Measurements from ENCODE around the gene GKAP1.
"Not testable (repeated sequence)": the region's sequence is repeated elsewhere in the genome, so short reads cannot be mapped to it uniquely, and the experiment has no call there.

GKAP1 gene

GRCh38 chr9:83728591-83729368, 88.8 kb downstream of the GKAP1 start:
- ATAC-seq, DNase-seq: not testable (repeated sequence)

GRCh38 chr9:83724436-83724835, 93.1 kb downstream of the GKAP1 start:
- ATAC-seq (no peak), DNase-seq (no peak)

- DNase-seq (no peak), ATAC-seq (no peak)
These were observed 94.7 kb downstream of the GKAP1 start for GRCh38 chr9:83722726-83723495.

- DNase-seq (no peak), ATAC-seq (no peak)
These were observed 96.1 kb downstream of the GKAP1 start for GRCh38 chr9:83721509-83721908.

GRCh38 chr9:83715794-83716193, 101.8 kb downstream of the GKAP1 start:
- DNase-seq (no peak), ATAC-seq (no peak)

- ATAC-seq (no peak), DNase-seq (no peak)
These were observed 102.3 kb downstream of the GKAP1 start for GRCh38 chr9:83715221-83715620.

GRCh38 chr9:83714329-83714728, 103.2 kb downstream of the GKAP1 start:
- no peak for DNase-seq
- ATAC-seq: no peak

- DNase-seq: peak; percentile 68
- peak; percentile 29 for ATAC-seq
These were observed 108.9 kb downstream of the GKAP1 start for GRCh38 chr9:83708515-83709158.

- ATAC-seq (peak; percentile 82), DNase-seq (peak; percentile 91)
These were observed 109.6 kb downstream of the GKAP1 start, which contains the start of gene UBQLN1 for GRCh38 chr9:83707768-83708514. Gene UBQLN1, minus strand, starts transcription at chr9:83707958. Its CDS starts 279 bp downstream, at chr9:83707679.

GRCh38 chr9:83707518-83707767, 110.1 kb downstream of the GKAP1 start:
- ATAC-seq (peak; percentile 70), DNase-seq (peak; percentile 81)

- ATAC-seq: peak; percentile 43
- peak; percentile 76 for DNase-seq
These were observed 110.7 kb downstream of the GKAP1 start for GRCh38 chr9:83706676-83707517.

- DNase-seq, ATAC-seq: not testable (repeated sequence)
These were observed 112.3 kb downstream of the GKAP1 start for GRCh38 chr9:83705219-83705651.

GRCh38 chr9:83701769-83702168, 115.8 kb downstream of the GKAP1 start:
- ATAC-seq (no peak), DNase-seq (no peak)

GRCh38 chr9:83701286-83701685, 116.3 kb downstream of the GKAP1 start:
- no peak for DNase-seq
- no peak for ATAC-seq

- DNase-seq (no peak), ATAC-seq (no peak)
These were observed 118.0 kb downstream of the GKAP1 start for GRCh38 chr9:83699615-83700014.

- peak; percentile 85 for ATAC-seq
These were observed 118.5 kb downstream of the GKAP1 start for GRCh38 chr9:83698976-83699585.

GRCh38 chr9:83691492-83691891, 126.1 kb downstream of the GKAP1 start:
- ATAC-seq: no peak
- no peak for DNase-seq

More at GRCh38 chr9:83698976-83699585, 118.5 kb downstream of the GKAP1 start:
- DNase-seq: no peak

Measured in stimulated activated naive CD8-positive, alpha-beta T cell treated with anti-CD3 and anti-CD28 coated beads, Interleukin-15, Interleukin-2, amounts not matched to agents 100 U/mL and 50 U/mL, for 24 hours (primary cell).